ENCODE measurements around the gene NOTCH1.

GRCh38 chr9:136584934-136585333 is 39.1 kb upstream of the NOTCH1 start:
- 0 out of 2 replicates have a peak, but pooled peaks have one; percentile 41 for TF ChIP-seq ZNF317 (CRISPR knock-in tag; IDR thresholded peaks at IDR 0.05; ENCODE audit: borderline replicate concordance, low read depth)
- no peak for TF ChIP-seq FOXP4 (CRISPR knock-in tag; IDR thresholded peaks at IDR 0.05)
- TF ChIP-seq USF1 (CRISPR knock-in tag; IDR thresholded peaks at IDR 0.05) = peak; percentile 68; the same call in 1 of the 2 replicates
- TF ChIP-seq, protein P1, sequence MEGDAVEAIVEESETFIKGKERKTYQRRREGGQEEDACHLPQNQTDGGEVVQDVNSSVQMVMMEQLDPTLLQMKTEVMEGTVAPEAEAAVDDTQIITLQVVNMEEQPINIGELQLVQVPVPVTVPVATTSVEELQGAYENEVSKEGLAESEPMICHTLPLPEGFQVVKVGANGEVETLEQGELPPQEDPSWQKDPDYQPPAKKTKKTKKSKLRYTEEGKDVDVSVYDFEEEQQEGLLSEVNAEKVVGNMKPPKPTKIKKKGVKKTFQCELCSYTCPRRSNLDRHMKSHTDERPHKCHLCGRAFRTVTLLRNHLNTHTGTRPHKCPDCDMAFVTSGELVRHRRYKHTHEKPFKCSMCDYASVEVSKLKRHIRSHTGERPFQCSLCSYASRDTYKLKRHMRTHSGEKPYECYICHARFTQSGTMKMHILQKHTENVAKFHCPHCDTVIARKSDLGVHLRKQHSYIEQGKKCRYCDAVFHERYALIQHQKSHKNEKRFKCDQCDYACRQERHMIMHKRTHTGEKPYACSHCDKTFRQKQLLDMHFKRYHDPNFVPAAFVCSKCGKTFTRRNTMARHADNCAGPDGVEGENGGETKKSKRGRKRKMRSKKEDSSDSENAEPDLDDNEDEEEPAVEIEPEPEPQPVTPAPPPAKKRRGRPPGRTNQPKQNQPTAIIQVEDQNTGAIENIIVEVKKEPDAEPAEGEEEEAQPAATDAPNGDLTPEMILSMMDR (IDR thresholded peaks at IDR 0.05) = no peak
- no peak for TF ChIP-seq FOXJ3 (CRISPR knock-in tag; IDR thresholded peaks at IDR 0.05; ENCODE audit: borderline replicate concordance)
- TF ChIP-seq, protein P2, sequence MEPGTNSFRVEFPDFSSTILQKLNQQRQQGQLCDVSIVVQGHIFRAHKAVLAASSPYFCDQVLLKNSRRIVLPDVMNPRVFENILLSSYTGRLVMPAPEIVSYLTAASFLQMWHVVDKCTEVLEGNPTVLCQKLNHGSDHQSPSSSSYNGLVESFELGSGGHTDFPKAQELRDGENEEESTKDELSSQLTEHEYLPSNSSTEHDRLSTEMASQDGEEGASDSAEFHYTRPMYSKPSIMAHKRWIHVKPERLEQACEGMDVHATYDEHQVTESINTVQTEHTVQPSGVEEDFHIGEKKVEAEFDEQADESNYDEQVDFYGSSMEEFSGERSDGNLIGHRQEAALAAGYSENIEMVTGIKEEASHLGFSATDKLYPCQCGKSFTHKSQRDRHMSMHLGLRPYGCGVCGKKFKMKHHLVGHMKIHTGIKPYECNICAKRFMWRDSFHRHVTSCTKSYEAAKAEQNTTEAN (CRISPR knock-in tag; IDR thresholded peaks at IDR 0.05) = no peak
- TF ChIP-seq NFE2L1 (CRISPR knock-in tag; IDR thresholded peaks at IDR 0.05) = no peak

Measured in WTC11 (cell line).